Caki2 (cell line): ENCODE measurements around the gene ALOX15B. TPM values are rescaled to one million over a fixed set of nuclear protein-coding genes. Genes with fewer than 3 reads are reported as not detected.

Experiments used
- DNase-seq: peaks from one replicate; pipeline ENCODE4 v3.0.0-alpha.2; 2015; ENCODE audit warnings: low read depth
- in situ Hi-C: cut with HindIII; loops from 2 replicates; pipeline ENCODE4 v1.10.0; 2016; ENCODE audit warnings: low sequenced_read_pairs, low pct_unique_long_range_greater_than_20kb, mixed read lengths
- total RNA-seq: library from RNA; depleted of rRNA; stranded (reverse); fragments of >200 nt; shearing (Covaris generic); gene quantifications from 2 replicates; pipeline ENCODE4 v1.2.3, GENCODE V29; 2014; ENCODE audit warnings: low replicate concordance

Gene ALOX15B
- total RNA-seq, 1 experiment from 2014 or later: not detected

DNA sequence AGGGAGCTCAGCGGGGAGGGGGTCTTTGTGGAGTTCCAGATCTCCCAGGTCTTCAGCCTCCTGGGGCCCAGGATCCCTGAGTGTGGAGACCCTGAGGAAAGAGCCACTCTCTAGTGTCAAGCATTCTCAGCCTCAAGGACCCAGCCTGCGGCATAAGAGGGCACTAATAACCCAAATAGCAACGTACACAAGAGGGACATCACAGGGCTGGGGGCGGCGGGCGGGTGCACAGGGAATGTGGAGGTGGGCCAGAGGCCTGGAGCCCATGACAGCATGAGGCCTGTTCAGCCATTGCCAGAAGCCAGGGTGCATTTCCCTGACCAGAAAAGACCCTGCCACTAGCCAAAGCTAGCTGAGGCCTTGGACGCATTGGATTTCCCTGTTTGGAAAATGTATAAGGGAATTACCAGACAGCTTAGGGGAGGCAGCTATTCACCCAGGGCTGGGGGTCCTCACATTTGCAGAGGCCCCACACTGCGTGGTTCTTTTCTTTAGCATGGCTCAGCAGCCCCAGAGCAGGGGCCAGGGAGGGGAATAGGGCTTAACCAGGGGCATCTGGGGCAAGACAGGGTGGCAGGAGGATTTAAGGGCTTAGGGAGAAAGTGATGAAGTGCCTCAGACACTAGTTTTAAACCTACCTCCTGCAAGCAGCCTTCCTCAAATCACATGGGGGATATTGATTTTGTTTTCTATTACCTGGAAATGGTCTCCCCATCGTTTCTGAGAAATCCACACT, 13.5 kb upstream of the ALOX15B start:
- no peak for DNase-seq
- in situ Hi-C loops: no loop called here

GRCh38 chr17:8029121-8029520, 9.7 kb upstream of the ALOX15B start:
- in situ Hi-C loops: no loop called here
- no peak for DNase-seq

- in situ Hi-C loops: no loop called here
- DNase-seq: no peak
Measured at GRCh38 chr17:8031261-8031661, 7.6 kb upstream of the ALOX15B start.

DNA sequence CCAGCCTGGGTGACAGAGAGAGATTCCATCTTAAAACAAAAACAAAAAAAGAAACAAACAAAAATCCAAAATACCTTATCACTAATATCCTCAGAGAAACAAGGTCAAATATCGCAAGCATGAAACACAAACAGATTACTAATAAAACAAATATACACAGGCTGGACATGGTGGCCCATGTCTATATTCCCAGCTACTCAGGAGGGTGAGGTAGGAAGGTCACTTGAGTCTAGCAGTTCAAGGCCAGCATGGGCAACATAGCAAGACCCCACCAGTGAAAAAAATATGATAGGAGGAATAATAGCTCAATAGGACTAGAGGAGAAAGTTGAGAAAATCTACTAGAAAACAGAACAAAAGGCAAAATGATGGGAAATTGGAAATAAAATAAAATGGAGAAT, 6.9 kb upstream of the ALOX15B start:
- no peak for DNase-seq

GRCh38 chr17:8032442-8032841, 6.4 kb upstream of the ALOX15B start:
- no peak for DNase-seq
- in situ Hi-C loops: no loop called here

More for the DNA sequence above, 6.9 kb upstream of the ALOX15B start:
- in situ Hi-C loops: no loop called here

GRCh38 chr17:8039611-8040168, 831 bp downstream of the ALOX15B start:
- in situ Hi-C loops: no loop called here
- no peak for DNase-seq

GRCh38 chr17:8041249-8041928, 2.5 kb downstream of the ALOX15B start:
- no peak for DNase-seq

DNA sequence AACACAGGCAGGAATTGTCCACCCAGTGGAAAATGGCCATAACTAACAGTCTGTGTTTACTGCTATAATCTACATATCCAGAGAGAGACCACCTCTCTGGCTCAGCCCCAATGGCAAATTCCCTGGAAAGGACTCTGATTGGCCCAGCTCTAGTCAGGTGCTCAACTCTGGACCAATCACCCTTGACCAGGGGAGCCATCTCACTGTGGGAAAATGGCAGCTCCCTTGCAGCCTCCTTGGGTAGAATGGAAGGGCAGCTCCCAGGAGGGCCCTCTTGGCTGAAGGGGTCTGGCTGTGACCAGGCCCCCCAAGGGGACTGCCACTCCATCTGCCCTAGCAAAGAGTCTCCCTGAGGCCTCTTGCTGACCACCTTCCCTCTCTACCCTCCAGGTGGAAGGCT, 3.1 kb downstream of the ALOX15B start:
- in situ Hi-C loops: no loop called here
- no peak for DNase-seq

More at GRCh38 chr17:8041249-8041928, 2.5 kb downstream of the ALOX15B start:
- in situ Hi-C loops: no loop called here

- no peak for DNase-seq
- in situ Hi-C loops: no loop called here
Measured at GRCh38 chr17:8044819-8045810, 6.3 kb downstream of the ALOX15B start.

DNA sequence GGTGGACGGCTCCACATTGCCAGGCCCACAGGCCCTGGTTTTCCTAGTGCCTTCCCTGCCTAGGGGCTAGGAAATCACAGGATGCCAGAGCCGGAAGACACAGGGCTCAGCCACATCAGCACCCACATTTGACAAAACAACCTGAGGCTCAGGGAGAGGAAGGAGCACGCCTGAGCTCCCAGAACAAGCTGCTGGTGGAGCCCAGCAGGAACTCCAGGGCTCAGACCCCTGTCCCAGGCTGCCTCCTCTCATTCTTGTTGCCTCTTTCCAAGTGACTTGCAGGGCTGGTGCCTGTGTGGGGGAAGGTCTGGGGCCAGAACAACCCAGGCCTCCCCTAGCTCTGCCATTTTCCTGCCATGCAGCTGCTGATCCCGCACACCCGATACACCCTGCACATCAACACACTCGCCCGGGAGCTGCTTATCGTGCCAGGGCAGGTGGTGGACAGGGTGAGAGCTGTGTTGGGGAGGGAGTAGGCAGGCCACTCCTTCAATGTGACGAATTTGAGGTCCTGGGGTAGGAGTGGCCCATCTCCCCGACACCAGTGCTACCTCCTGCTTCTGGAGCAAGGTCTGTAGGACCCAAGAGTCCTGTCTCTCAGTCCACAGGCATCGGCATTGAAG, 7.6 kb downstream of the ALOX15B start:
- no peak for DNase-seq
- in situ Hi-C loops: no loop called here

GRCh38 chr17:8046929-8047768, 8.3 kb downstream of the ALOX15B start:
- in situ Hi-C loops: no loop called here

GRCh38 chr17:8047769-8048110, 8.9 kb downstream of the ALOX15B start:
- in situ Hi-C loops: no loop called here
- DNase-seq: no peak

More at GRCh38 chr17:8046929-8047768, 8.3 kb downstream of the ALOX15B start:
- no peak for DNase-seq

GRCh38 chr17:8048236-8048635, 9.4 kb downstream of the ALOX15B start:
- in situ Hi-C loops: no loop called here
- no peak for DNase-seq

- DNase-seq: no peak
- in situ Hi-C loops: no loop called here
Measured at GRCh38 chr17:8048736-8049135, 9.9 kb downstream of the ALOX15B start.

- DNase-seq: no peak
- in situ Hi-C loops: no loop called here
Measured at GRCh38 chr17:8051831-8052230, 13.0 kb downstream of the ALOX15B start.

DNA sequence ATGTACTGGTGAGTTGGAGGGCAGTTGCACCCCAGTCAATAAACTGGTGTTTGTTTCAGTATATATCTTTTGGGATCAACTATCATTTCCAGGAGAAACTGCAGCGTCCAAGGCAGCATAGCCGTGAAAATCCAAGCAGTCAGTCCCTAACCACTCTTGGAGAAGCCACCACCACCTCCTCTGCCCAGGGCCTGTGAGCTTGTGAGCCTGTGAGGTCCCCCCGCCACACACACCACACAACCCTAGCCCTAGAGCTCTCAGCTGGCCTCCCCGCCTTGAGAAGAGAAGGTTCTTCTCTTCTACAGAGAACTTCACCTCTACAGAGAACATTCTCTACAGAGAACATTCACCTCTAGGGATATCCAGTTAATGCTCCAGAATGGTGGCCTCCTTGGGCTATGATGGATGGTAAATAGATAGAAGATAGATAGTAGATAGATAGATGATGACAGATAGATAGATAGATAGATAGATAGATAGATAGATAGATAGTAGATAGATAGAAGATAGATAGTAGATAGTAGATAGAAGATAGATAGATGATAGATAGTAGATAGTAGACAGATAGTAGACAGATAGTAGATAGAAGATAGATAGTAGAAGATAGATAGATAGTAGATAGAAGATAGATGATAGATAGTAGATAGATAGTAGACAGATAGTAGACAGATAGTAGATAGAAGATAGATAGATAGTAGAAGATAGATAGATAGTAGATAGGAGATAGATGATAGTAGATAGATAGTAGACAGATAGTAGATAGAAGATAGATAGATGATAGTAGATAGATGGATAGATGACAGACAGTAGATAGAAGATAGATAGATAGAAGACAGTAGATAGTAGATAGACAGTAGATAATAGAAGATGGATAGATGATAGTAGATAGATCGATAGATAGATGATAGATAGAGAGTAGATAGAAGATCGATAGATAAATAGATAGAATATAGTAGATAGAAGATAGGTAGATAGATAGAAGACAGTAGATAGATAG, 13.7 kb downstream of the ALOX15B start:
- no peak for DNase-seq
- in situ Hi-C loops: no loop called here
